Epithelial cell of esophagus (primary cell): ENCODE data around the gene ANLN.

Source experiments
- DNase-seq: peaks from one replicate; pipeline ENCODE4 v3.0.0; 2010; ENCODE audit warnings: low read depth
- H3K4me3 ChIP-seq: 2 replicates; pipeline ENCODE4 v1.5.1; 2011; ENCODE audit warnings: mild to moderate bottlenecking, low read length, control low read depth
- CTCF ChIP-seq: IDR thresholded peaks from 2 replicates; pipeline ENCODE4 v1.5.1; 2011; ENCODE audit warnings: low read depth, mild to moderate bottlenecking, low read length, control low read depth, inconsistent platforms; ENCODE audit not compliant: insufficient read depth; ENCODE audit errors: missing control alignments

ANLN gene

GRCh38 chr7:36453769-36454168, 64.1 kb downstream of the ANLN start:
- no peak overlapping the region for H3K4me3 ChIP-seq
- no peak for DNase-seq
- TF ChIP-seq CTCF: no peak

- peak; percentile 10 for DNase-seq
- no peak overlapping the region for H3K4me3 ChIP-seq
- no peak for TF ChIP-seq CTCF
Measured at GRCh38 chr7:36455646-36456045, 66.0 kb downstream of the ANLN start.

GRCh38 chr7:36456138-36456537, 66.5 kb downstream of the ANLN start:
- no peak for TF ChIP-seq CTCF
- H3K4me3 ChIP-seq: no peak overlapping the region
- DNase-seq: no peak

- no peak overlapping the region for H3K4me3 ChIP-seq
- no peak for TF ChIP-seq CTCF
- DNase-seq: no peak
Measured at GRCh38 chr7:36456548-36456947, 66.9 kb downstream of the ANLN start.

- no peak overlapping the region for H3K4me3 ChIP-seq
- TF ChIP-seq CTCF: no peak
- no peak for DNase-seq
Measured at GRCh38 chr7:36459236-36459960, 69.7 kb downstream of the ANLN start.

- no peak overlapping the region for H3K4me3 ChIP-seq
- no peak for TF ChIP-seq CTCF
- no peak for DNase-seq
Measured at GRCh38 chr7:36460811-36461429, 71.3 kb downstream of the ANLN start.

GRCh38 chr7:36462551-36463137, 73.0 kb downstream of the ANLN start:
- no peak overlapping the region for H3K4me3 ChIP-seq
- no peak for TF ChIP-seq CTCF
- DNase-seq: no peak
